H1 (cell line): Measurements from ENCODE around the gene PROSER2. TPM values are rescaled to one million over a fixed set of nuclear protein-coding genes. Genes with fewer than 3 reads are reported as not detected.

Source experiments
- CTCF ChIA-PET: fragments of 300-600 bp; sonication (Branson Sonifier 250); formaldehyde crosslinking; loops from one replicate; lab custom pipeline; 2021; ENCODE audit not compliant: partially characterized antibody; lab: Charles Lee
- POLR2A ChIA-PET: fragments of 300-600 bp; sonication (Branson Sonifier 250); formaldehyde crosslinking; loops from one replicate; lab custom pipeline; 2021; ENCODE audit warnings: inconsistent platforms; ENCODE audit not compliant: partially characterized antibody; lab: Charles Lee
- DNase-seq, 2 experiments: peaks; one replicate each; pipeline versions ENCODE4 v3.0.0 to v3.0.0-alpha.2; 2010 to 2022; ENCODE audit warnings: low spot score in 2 of 2, low read depth in 1 of 2, mixed read lengths in 1 of 2
- FAIRE-seq: peaks from 2 replicates; lab custom pipeline; 2011; peaks lifted over from hg19 to GRCh38; lab: Jason Lieb, UNC
- H2AFZ ChIP-seq: 2 replicates; pipeline ENCODE4 v1.8.1; 2012; ENCODE audit warnings: low read length, inconsistent platforms
- H2AK5ac ChIP-seq: 2 replicates; pipeline ENCODE4 v1.6.1; 2013; ENCODE audit warnings: low read depth, low read length
- H2BK120ac ChIP-seq: replicated peaks from 2 replicates; pipeline ENCODE3; 2013; ENCODE audit warnings: low read depth, low read length, inconsistent platforms
- H2BK12ac ChIP-seq: 2 replicates; pipeline ENCODE4 v1.6.1; 2013; ENCODE audit warnings: low read depth, low read length
- H2BK15ac ChIP-seq: 2 replicates; pipeline ENCODE4 v1.6.1; 2013; ENCODE audit warnings: low read length
- H2BK20ac ChIP-seq: 2 replicates; pipeline ENCODE4 v1.6.1; 2013; ENCODE audit warnings: low read length
- H2BK5ac ChIP-seq: 2 replicates; pipeline ENCODE4 v1.6.1; 2013; ENCODE audit warnings: low read depth, low read length
- H3K14ac ChIP-seq: 2 replicates; pipeline ENCODE4 v1.6.1; 2013; ENCODE audit warnings: inconsistent platforms; ENCODE audit not compliant: insufficient read length
- H3K18ac ChIP-seq: 2 replicates; pipeline ENCODE4 v1.6.1; 2013; ENCODE audit warnings: low read length; ENCODE audit errors: extremely low read depth
- H3K23ac ChIP-seq: 2 replicates; pipeline ENCODE4 v1.6.1; 2013; ENCODE audit warnings: inconsistent platforms; ENCODE audit not compliant: insufficient read length
- H3K23me2 ChIP-seq: 2 replicates; pipeline ENCODE4 v1.6.1; 2013; ENCODE audit warnings: low read depth, low read length
- H3K27ac ChIP-seq: 2 replicates; pipeline ENCODE4 v1.6.1; 2011; ENCODE audit warnings: low read depth, low read length, inconsistent platforms
- H3K27me3 ChIP-seq, 4 experiments: replicated peaks in 1 of 4; 1 replicate in 1 of 4; 2 replicates in 3 of 4; pipeline versions ENCODE4 v1.6.1 to v1.8.1; 2011 to 2013; ENCODE audit warnings: low read length in 3 of 4, mild to moderate bottlenecking in 3 of 4, inconsistent platforms in 2 of 4, mixed read lengths in 2 of 4, moderate library complexity in 1 of 4; ENCODE audit not compliant: control insufficient read depth in 3 of 4, insufficient read depth in 3 of 4; ENCODE audit errors: extremely low read depth in 1 of 4
- H3K36me3 ChIP-seq, 4 experiments: 2 replicates each; pipeline versions ENCODE4 v1.6.1 to v1.8.1; 2011 to 2013; ENCODE audit warnings: mild to moderate bottlenecking in 4 of 4, low read length in 3 of 4, moderate library complexity in 2 of 4, control low read depth in 1 of 4, inconsistent platforms in 1 of 4; ENCODE audit not compliant: insufficient read depth in 4 of 4, control insufficient read depth in 2 of 4
- H3K4ac ChIP-seq: replicated peaks from 2 replicates; pipeline ENCODE3; 2013; ENCODE audit warnings: low read length, low read depth, mixed read lengths, inconsistent platforms; ENCODE audit not compliant: insufficient read length
- H3K4me1 ChIP-seq, 4 experiments: replicated peaks in 1 of 4; 1 replicate in 1 of 4; 2 replicates in 3 of 4; pipeline versions ENCODE4 v1.6.1 to v1.8.1; 2011 to 2013; ENCODE audit warnings: low read length in 3 of 4, inconsistent platforms in 2 of 4, mixed read lengths in 1 of 4; ENCODE audit not compliant: insufficient read depth in 4 of 4, control insufficient read depth in 3 of 4
- H3K4me2 ChIP-seq, 2 experiments: 2 replicates each; pipeline versions ENCODE4 v1.6.1 to v1.8.1; 2011 to 2013; ENCODE audit warnings: low read depth in 2 of 2, low read length in 2 of 2, control low read depth in 1 of 2, inconsistent platforms in 1 of 2, mild to moderate bottlenecking in 1 of 2; ENCODE audit not compliant: insufficient read depth in 1 of 2
- H3K4me3 ChIP-seq, 4 experiments: fragments of 200-600, 300-600 bp in 1 of 4; sonication (generic), shearing (Covaris generic), sonication (Bioruptor Twin) in 1 of 4; 2 replicates each; pipeline versions ENCODE4 v1.5.1 to v1.8.1; 2011 to 2016; ENCODE audit warnings: low read length in 4 of 4, low read depth in 3 of 4, control low read depth in 2 of 4, inconsistent platforms in 2 of 4, mild to moderate bottlenecking in 2 of 4, mixed read lengths in 1 of 4, moderate library complexity in 1 of 4; ENCODE audit not compliant: insufficient read depth in 2 of 4; ENCODE audit errors: extremely low read depth in 1 of 4
- H3K56ac ChIP-seq: replicated peaks from 2 replicates; pipeline ENCODE3; 2013; ENCODE audit warnings: low read depth, mild to moderate bottlenecking, mixed read lengths, low read length, inconsistent platforms; ENCODE audit not compliant: insufficient read length
- H3K79me1 ChIP-seq: 2 replicates; pipeline ENCODE4 v1.6.1; 2013; ENCODE audit warnings: low read depth, low read length, control low read depth
- H3K79me2 ChIP-seq, 2 experiments: 2 replicates each; pipeline versions ENCODE4 v1.6.1 to v1.8.1; 2012 to 2013; ENCODE audit warnings: low read length in 2 of 2, mild to moderate bottlenecking in 2 of 2, inconsistent platforms in 1 of 2; ENCODE audit not compliant: insufficient read depth in 2 of 2, control insufficient read depth in 1 of 2
- H3K9ac ChIP-seq, 4 experiments: replicated peaks in 1 of 4; 1 replicate in 1 of 4; 2 replicates in 3 of 4; pipeline versions ENCODE4 v1.6.1 to v1.8.1; 2011 to 2013; ENCODE audit warnings: low read depth in 3 of 4, low read length in 3 of 4, control low read depth in 2 of 4, mild to moderate bottlenecking in 2 of 4, moderate library complexity in 2 of 4, inconsistent platforms in 1 of 4; ENCODE audit errors: extremely low read depth in 1 of 4
- H3K9me3 ChIP-seq, 2 experiments: 2 replicates each; pipeline versions ENCODE4 v1.6.1 to v1.8.1; 2012 to 2013; ENCODE audit warnings: mild to moderate bottlenecking in 2 of 2, moderate library complexity in 2 of 2, control low read depth in 1 of 2, inconsistent platforms in 1 of 2, low read depth in 1 of 2, low read length in 1 of 2, mixed read lengths in 1 of 2; ENCODE audit not compliant: insufficient read depth in 2 of 2
- H4K20me1 ChIP-seq, 2 experiments: replicated peaks in 1 of 2; 2 replicates each; pipeline versions ENCODE3 to v1.8.1; 2011 to 2013; ENCODE audit warnings: inconsistent platforms in 2 of 2, low read length in 2 of 2, mild to moderate bottlenecking in 1 of 2; ENCODE audit not compliant: insufficient read depth in 2 of 2, control insufficient read depth in 1 of 2
- H4K5ac ChIP-seq: 2 replicates; pipeline ENCODE4 v1.6.1; 2013; ENCODE audit warnings: low read length, low read depth, mixed read lengths, inconsistent platforms; ENCODE audit not compliant: insufficient read length
- H4K8ac ChIP-seq: 2 replicates; pipeline ENCODE4 v1.8.0; 2013; ENCODE audit warnings: mild to moderate bottlenecking, moderate library complexity, low read length, inconsistent platforms; ENCODE audit not compliant: insufficient read depth; ENCODE audit errors: extremely low read depth
- H4K91ac ChIP-seq: replicated peaks from 2 replicates; pipeline ENCODE3; 2013; ENCODE audit warnings: low read length, mixed read lengths, inconsistent platforms; ENCODE audit not compliant: insufficient read length
- BRCA1 ChIP-seq: IDR thresholded peaks from 2 replicates; pipeline ENCODE4 v1.6.1; 2012; ENCODE audit warnings: low read depth, low read length, improper control_type of control experiment
- CBX8 ChIP-seq: fragments of 300-800, 300-1000 bp; sonication (generic); IDR thresholded peaks from 2 replicates; pipeline ENCODE4 v1.7.1; 2016; ENCODE audit warnings: low read depth, low read length, borderline replicate concordance
- FOSL1 ChIP-seq: IDR thresholded peaks from 2 replicates; pipeline ENCODE4 v1.6.1; 2011; ENCODE audit warnings: mild to moderate bottlenecking, low read depth, low read length, moderate library complexity; ENCODE audit not compliant: insufficient read depth
- KDM4A ChIP-seq: IDR thresholded peaks from one replicate; pipeline ENCODE4 v1.7.1; 2012; ENCODE audit warnings: low read depth, mild to moderate bottlenecking, moderate library complexity, low read length, inconsistent platforms; ENCODE audit not compliant: severe bottlenecking
- MAFK ChIP-seq: IDR thresholded peaks from 2 replicates; pipeline ENCODE4 v1.6.1; 2012; ENCODE audit warnings: low read depth, mild to moderate bottlenecking, improper control_type of control experiment, low read length
- NANOG ChIP-seq: IDR thresholded peaks from 2 replicates; pipeline ENCODE4 v1.6.1; 2011; ENCODE audit warnings: low read length, low read depth, mild to moderate bottlenecking, inconsistent platforms; ENCODE audit not compliant: insufficient read depth, poor library complexity, severe bottlenecking
- SP1 ChIP-seq: IDR thresholded peaks from 2 replicates; pipeline ENCODE4 v1.6.1; 2011; ENCODE audit warnings: low read depth, low read length
- WGBS, 2 experiments: shearing (Covaris generic) in 1 of 2; methylation state at CpG; one replicate each; pipeline versions ENCODE4 v1.1.6 to v1.1.7; 2013 to 2015; ENCODE audit warnings: low lambda C conversion rate in 2 of 2, mixed read lengths in 2 of 2, inconsistent platforms in 1 of 2, low coverage in 1 of 2, missing lambda C conversion rate in 1 of 2; ENCODE audit not compliant: insufficient replicate concordance in 2 of 2, insufficient coverage in 1 of 2, insufficient read length in 1 of 2; ENCODE audit errors: extremely low coverage in 1 of 2, missing lambda C conversion rate in 1 of 2; 5-methylcytosine and 5-hydroxymethylcytosine counted together
- polyA plus RNA-seq, 7 experiments: library from polyadenylated mRNA; depleted of rRNA in 3 of 7; stranded (reverse) in 5 of 7; unstranded in 2 of 7; fragments of >200 nt in 5 of 7; fragments of 200-250 nt in 2 of 7; gene quantifications; 1 replicate in 5 of 7; 2 replicates in 1 of 7; 4 replicates in 1 of 7; pipeline versions ENCODE4 v1.2.1 to v1.2.3, GENCODE V29; 2011 to 2013; ENCODE audit warnings: missing spikeins in 2 of 7, mixed read lengths in 2 of 7
- total RNA-seq: library from RNA; stranded (reverse); fragmentation: NEBNext Ultra II Directional; extraction: Animal tissue kit (Norgen Biotek cat#: 25700); gene quantifications from 2 replicates; pipeline ENCODE4 v1.2.1, GENCODE V29; 2021
- TF ChIP-seq, protein P1 (sequence below): IDR thresholded peaks from 2 replicates; pipeline ENCODE4 v1.6.1; 2012; ENCODE audit warnings: inconsistent platforms

PROSER2 gene
- total and polyA plus RNA-seq, 2 of the 8 experiments (the other 6 are each of a cell fraction or from before 2014, with no cell fraction given), result 3.9 to 13.7 TPM

DNA sequence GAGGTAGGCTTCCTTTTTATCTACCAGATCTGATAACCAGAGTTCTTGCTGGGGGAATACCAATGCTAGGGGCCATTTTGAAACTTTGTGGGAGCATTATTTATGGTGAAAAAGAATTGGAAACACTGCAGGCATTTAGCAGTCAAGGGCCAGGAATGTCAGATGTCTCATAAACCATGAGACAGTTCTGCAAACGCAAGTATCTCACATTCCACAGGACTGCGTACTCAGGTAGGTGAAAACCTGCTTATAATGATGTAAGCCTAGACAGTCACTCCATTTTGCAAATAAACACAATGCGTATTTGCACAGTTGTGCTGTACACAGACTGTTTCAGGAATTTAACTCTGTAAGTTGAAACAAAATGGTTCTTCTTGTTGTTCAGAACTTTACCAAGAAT is 47.1 kb upstream of the PROSER2 start:
- no peaks in the 10 kb centered on the region for H3K79me2 ChIP-seq
- no peak overlapping the region for H2BK20ac ChIP-seq
- TF ChIP-seq CBX8 (no peak), NANOG (no peak), BRCA1 (no peak), KDM4A (no peak), SP1 (no peak), FOSL1 (no peak), MAFK (no peak)
- TF ChIP-seq, protein P1, sequence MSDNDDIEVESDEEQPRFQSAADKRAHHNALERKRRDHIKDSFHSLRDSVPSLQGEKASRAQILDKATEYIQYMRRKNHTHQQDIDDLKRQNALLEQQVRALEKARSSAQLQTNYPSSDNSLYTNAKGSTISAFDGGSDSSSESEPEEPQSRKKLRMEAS, result no peak
- H3K4ac ChIP-seq, result no peak overlapping the region
- no peaks in the 10 kb centered on the region for H3K36me3 ChIP-seq
- H2BK5ac ChIP-seq, result no peak overlapping the region
- H2AFZ ChIP-seq, result no peak overlapping the region
- no peaks in the 10 kb centered on the region for H3K27me3 ChIP-seq
- no peak overlapping the region for H3K9ac ChIP-seq
- H3K4me1 ChIP-seq, result no peaks in the 10 kb centered on the region; a peak in 1 of 7 replicates
- no peak overlapping the region for H2AK5ac ChIP-seq
- no peak overlapping the region for H3K14ac ChIP-seq
- H3K4me3 ChIP-seq, result no peak overlapping the region
- H3K9me3 ChIP-seq, result no peaks in the 10 kb centered on the region; a peak in 1 of 4 replicates
- no peak for DNase-seq
- 84% methylated on average over 3 of the region's 3 CpGs; no CpG with 5 or more reads in 1 of the 2 experiments for WGBS, 2 experiments
- no peak overlapping the region for H4K91ac ChIP-seq
- no peaks in the 10 kb centered on the region for H3K79me1 ChIP-seq
- H4K5ac ChIP-seq, result no peak overlapping the region
- no peak overlapping the region for H4K8ac ChIP-seq
- H3K23me2 ChIP-seq, result no peaks in the 10 kb centered on the region
- ChIA-PET POLR2A (no interaction called here), CTCF (interaction anchor here (0.6 kb wide), 1 partner anchor 432 kb away, joined by 3 read pairs; no protein-coding TSS in a partner anchor)
- H2BK120ac ChIP-seq, result no peak overlapping the region
- H4K20me1 ChIP-seq, result no peaks in the 10 kb centered on the region
- FAIRE-seq, result no peak
- H3K23ac ChIP-seq, result no peak overlapping the region
- no peak overlapping the region for H2BK15ac ChIP-seq
- H2BK12ac ChIP-seq, result no peak overlapping the region
- no peak overlapping the region for H3K4me2 ChIP-seq
- no peak overlapping the region for H3K27ac ChIP-seq
- H3K18ac ChIP-seq, result no peak overlapping the region
- H3K56ac ChIP-seq, result no peak overlapping the region
